Neural progenitor cell (in vitro differentiated cells): Measurements from ENCODE around the gene PDHB. TPM values are rescaled to one million over a fixed set of nuclear protein-coding genes. Genes with fewer than 3 reads are reported as not detected.
A peak's percentile ranks its signal among the peaks of the same experiment; 100 is the strongest.

Experiments used
- DNase-seq: peaks from one replicate; pipeline ENCODE4 v3.0.0-alpha.2; 2016; ENCODE audit warnings: low spot score
- H2AFZ ChIP-seq: fragments of 200-600 bp; sonication (generic); replicated peaks from 2 replicates; pipeline ENCODE4 v1.6.1; 2016; ENCODE audit warnings: antibody characterized with exemption
- H3F3A ChIP-seq: fragments of 200-600 bp; sonication (generic); 2 replicates; pipeline ENCODE4 v1.6.1; 2016; ENCODE audit warnings: antibody characterized with exemption, low read depth
- H3K27ac ChIP-seq: fragments of 200-600 bp; sonication (generic); 2 replicates; pipeline ENCODE4 v1.5.1; 2016; ENCODE audit warnings: mild to moderate bottlenecking
- H3K27me3 ChIP-seq: fragments of 200-600 bp; sonication (generic); 2 replicates; pipeline ENCODE4 v1.6.1; 2016; ENCODE audit warnings: mild to moderate bottlenecking, moderate library complexity
- H3K36me3 ChIP-seq: fragments of 200-600 bp; sonication (generic); 2 replicates; pipeline ENCODE4 v1.5.1; 2016
- H3K4me1 ChIP-seq: fragments of 200-600 bp; sonication (generic); 2 replicates; pipeline ENCODE4 v1.6.1; 2016; ENCODE audit warnings: mixed run types
- H3K4me2 ChIP-seq: fragments of 200-600 bp; sonication (generic); 2 replicates; pipeline ENCODE4 v1.6.1; 2016
- H3K4me3 ChIP-seq: fragments of 200-600 bp; sonication (generic); 2 replicates; pipeline ENCODE4 v1.5.1; 2016
- H3K79me2 ChIP-seq: fragments of 200-600 bp; sonication (generic); 2 replicates; pipeline ENCODE4 v1.6.1; 2016; ENCODE audit warnings: low read depth
- H3K9ac ChIP-seq: fragments of 200-600 bp; sonication (generic); 2 replicates; pipeline ENCODE4 v1.6.1; 2016
- H3K9me3 ChIP-seq: fragments of 200-600 bp; sonication (generic); 2 replicates; pipeline ENCODE4 v1.5.1; 2016; ENCODE audit warnings: low read depth
- H4K20me1 ChIP-seq: fragments of 200-600 bp; sonication (generic); 2 replicates; pipeline ENCODE4 v1.6.1; 2016; ENCODE audit warnings: low read depth
- H3K27ac Mint-ChIP-seq: 3 replicates; pipeline ENCODE4 v1.8.0; 2021; ENCODE audit warnings: mixed read lengths
- H3K27me3 Mint-ChIP-seq: 2 replicates; pipeline ENCODE4 v1.8.0; 2022; ENCODE audit warnings: low read depth, mild to moderate bottlenecking, inconsistent platforms, moderate library complexity, mixed read lengths; ENCODE audit not compliant: insufficient read depth
- H3K36me3 Mint-ChIP-seq: 3 replicates; pipeline ENCODE4 v1.8.0; 2021; ENCODE audit warnings: mixed read lengths
- H3K4me1 Mint-ChIP-seq: 3 replicates; pipeline ENCODE4 v1.8.0; 2021; ENCODE audit warnings: mixed read lengths
- H3K4me3 Mint-ChIP-seq: 3 replicates; pipeline ENCODE4 v1.8.0; 2021; ENCODE audit warnings: mild to moderate bottlenecking, moderate library complexity, mixed read lengths
- H3K9me3 Mint-ChIP-seq: 3 replicates; pipeline ENCODE4 v1.8.0; 2020; ENCODE audit warnings: mixed read lengths
- CTCF ChIP-seq: fragments of 200-600 bp; sonication (generic); IDR thresholded peaks from 2 replicates; pipeline ENCODE4 v1.5.1; 2017; ENCODE audit warnings: antibody characterized with exemption, mild to moderate bottlenecking
- EZH2 ChIP-seq: fragments of 200-600 bp; sonication (generic); IDR thresholded peaks from 2 replicates; pipeline ENCODE4 v1.6.1; 2017; ENCODE audit warnings: antibody characterized with exemption, mild to moderate bottlenecking, moderate library complexity
- EZH2phosphoT487 ChIP-seq: fragments of 200-600 bp; sonication (generic); IDR thresholded peaks from 2 replicates; pipeline ENCODE4 v1.6.1; 2017; ENCODE audit warnings: antibody characterized with exemption
- total RNA-seq: library from RNA; depleted of rRNA; stranded (reverse); fragments of >200 nt; gene quantifications from 2 replicates; pipeline ENCODE4 v1.2.3, GENCODE V29; 2015; ENCODE audit warnings: low replicate concordance

Gene PDHB
- total RNA-seq, 1 donor from 2014 or later: 155 TPM

DNA sequence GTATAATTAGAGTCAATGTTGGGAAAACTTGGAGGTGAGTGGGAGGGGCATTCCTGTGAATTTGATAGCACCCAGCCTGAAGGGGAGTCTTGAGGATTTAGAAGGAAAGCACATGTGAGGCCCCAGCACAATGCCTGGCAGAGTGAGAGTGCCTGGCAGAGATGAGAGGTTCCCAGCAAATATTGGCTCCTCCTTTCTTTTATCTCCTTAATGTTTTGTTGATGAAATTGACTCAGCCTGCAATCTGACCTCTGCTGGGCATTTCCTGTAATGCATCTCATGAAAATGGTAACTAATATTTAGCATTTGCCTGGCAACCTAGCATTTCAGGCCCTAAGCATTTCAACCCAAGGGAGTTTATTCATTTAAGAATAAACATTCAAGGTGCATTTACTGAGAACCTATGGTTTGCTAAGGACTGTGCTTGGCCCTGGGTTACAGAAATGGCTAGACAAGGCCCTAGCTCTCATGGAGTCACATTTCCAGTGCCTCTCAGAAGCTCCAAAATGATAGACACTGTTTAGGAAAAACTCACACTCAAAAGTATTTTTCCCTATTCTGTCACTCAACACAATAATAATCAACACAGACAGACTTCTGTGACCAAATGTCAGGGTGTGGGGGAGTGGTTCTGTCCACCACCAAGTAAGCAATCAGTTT, 19.0 kb downstream of the PDHB start:
- Histone ChIP-seq H3K4me3 (no peak overlapping the region), H2AFZ (no peak overlapping the region), H3K4me1 (peaks cover 60% of the 10 kb centered on the region), H3F3A (peaks cover 52% of the 10 kb centered on the region), H3K36me3 (no peaks in the 10 kb centered on the region), H3K9me3 (no peaks in the 10 kb centered on the region), H3K79me2 (no peaks in the 10 kb centered on the region), H3K9ac (no peak overlapping the region), H3K4me2 (no peak overlapping the region), H3K27ac (no peak overlapping the region), H4K20me1 (no peaks in the 10 kb centered on the region), H3K27me3 (no peaks in the 10 kb centered on the region)
- DNase-seq: peak; percentile 45
- Mint-ChIP-seq H3K36me3 (no peaks in the 10 kb centered on the region), H3K4me3 (no peak overlapping the region), H3K9me3 (no peaks in the 10 kb centered on the region), H3K27me3 (peaks cover 2% of the 10 kb centered on the region), H3K27ac (no peak overlapping the region), H3K4me1 (peaks cover 2% of the 10 kb centered on the region)
- TF ChIP-seq EZH2 (no peak), EZH2phosphoT487 (no peak), CTCF (peak; percentile 74)

DNA sequence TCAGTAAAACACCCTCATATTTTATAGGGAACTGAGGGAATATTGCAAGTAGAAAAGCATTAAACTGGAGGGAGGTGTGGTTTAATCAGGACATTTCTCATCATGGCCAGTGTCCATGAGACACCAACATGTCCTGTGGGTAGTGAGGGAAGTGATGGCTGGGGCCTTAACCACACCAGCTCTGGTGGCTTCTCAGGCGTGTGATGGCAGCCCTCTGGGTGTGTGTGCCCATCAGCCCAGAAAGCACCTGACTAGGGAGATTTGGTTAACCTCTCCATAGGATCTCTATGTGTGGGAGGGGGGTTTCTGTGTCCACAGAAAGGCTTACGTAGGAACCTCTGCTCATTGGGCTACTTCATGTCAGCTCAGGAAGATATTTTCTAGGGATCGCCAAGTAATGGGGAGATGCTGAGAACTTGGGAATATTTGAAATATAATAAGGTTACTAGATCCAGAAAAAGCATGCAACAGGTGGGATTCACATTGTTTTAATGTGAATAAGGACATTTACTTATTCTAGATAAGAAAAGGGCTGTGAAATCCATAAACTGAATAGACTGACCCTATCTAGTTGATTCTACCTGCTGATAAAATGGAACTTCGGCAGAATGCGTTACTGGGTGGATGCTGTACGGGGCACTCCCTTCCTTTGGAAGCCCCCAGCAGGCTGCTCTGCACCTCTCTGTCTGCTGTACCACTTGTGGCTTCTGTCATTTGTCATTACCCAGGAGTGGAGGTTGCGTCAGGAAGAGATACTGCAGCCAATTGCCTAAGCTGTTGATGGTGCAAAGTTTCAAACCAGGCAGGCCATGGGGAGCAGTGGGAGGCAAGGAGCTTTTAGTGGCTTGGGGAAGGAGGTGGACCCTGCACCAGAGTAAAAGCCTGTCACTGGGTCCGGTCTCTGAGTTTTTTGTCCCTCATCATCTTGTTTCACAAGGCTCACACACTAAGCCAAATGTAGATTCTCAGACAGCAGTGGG, 21.5 kb downstream of the PDHB start:
- Histone ChIP-seq H3K4me1 (peaks cover 46% of the 10 kb centered on the region), H2AFZ (no peak overlapping the region), H3K27me3 (no peaks in the 10 kb centered on the region), H3K36me3 (no peaks in the 10 kb centered on the region), H3F3A (peaks cover 40% of the 10 kb centered on the region), H3K9me3 (no peaks in the 10 kb centered on the region), H4K20me1 (no peaks in the 10 kb centered on the region), H3K79me2 (no peaks in the 10 kb centered on the region), H3K27ac (peak overlapping the region; percentile 31), H3K9ac (no peak overlapping the region), H3K4me3 (no peak overlapping the region), H3K4me2 (peak overlapping the region; percentile 46)
- no peak for TF ChIP-seq EZH2phosphoT487
- no peak for TF ChIP-seq EZH2
- TF ChIP-seq CTCF: no peak
- Mint-ChIP-seq H3K27me3 (peaks cover 6% of the 10 kb centered on the region), H3K4me3 (peak overlapping the region; percentile 10), H3K4me1 (peaks cover 2% of the 10 kb centered on the region), H3K36me3 (peaks cover 10% of the 10 kb centered on the region), H3K9me3 (no peaks in the 10 kb centered on the region), H3K27ac (no peak overlapping the region)
- no peak for DNase-seq

- peaks cover 2% of the 10 kb centered on the region for H3K4me1 Mint-ChIP-seq
- TF ChIP-seq EZH2phosphoT487 (no peak), EZH2 (no peak), CTCF (no peak)
- Histone ChIP-seq H3K4me1 (peaks cover 36% of the 10 kb centered on the region), H3F3A (peaks cover 29% of the 10 kb centered on the region), H3K9me3 (no peaks in the 10 kb centered on the region), H2AFZ (no peak overlapping the region), H3K27ac (no peak overlapping the region), H3K4me2 (no peak overlapping the region), H3K27me3 (no peaks in the 10 kb centered on the region), H3K36me3 (no peaks in the 10 kb centered on the region), H3K4me3 (no peak overlapping the region), H3K79me2 (no peaks in the 10 kb centered on the region), H4K20me1 (no peaks in the 10 kb centered on the region), H3K9ac (no peak overlapping the region)
- H3K27ac Mint-ChIP-seq: no peak overlapping the region
- H3K27me3 Mint-ChIP-seq: peaks cover 6% of the 10 kb centered on the region
- no peaks in the 10 kb centered on the region for H3K9me3 Mint-ChIP-seq
- H3K4me3 Mint-ChIP-seq: no peak overlapping the region
- DNase-seq: no peak
- peaks cover 13% of the 10 kb centered on the region for H3K36me3 Mint-ChIP-seq
These were observed 22.6 kb downstream of the PDHB start for GRCh38 chr3:58411036-58411435.
